ENCODE measurements around the gene TAF9.

DNA sequence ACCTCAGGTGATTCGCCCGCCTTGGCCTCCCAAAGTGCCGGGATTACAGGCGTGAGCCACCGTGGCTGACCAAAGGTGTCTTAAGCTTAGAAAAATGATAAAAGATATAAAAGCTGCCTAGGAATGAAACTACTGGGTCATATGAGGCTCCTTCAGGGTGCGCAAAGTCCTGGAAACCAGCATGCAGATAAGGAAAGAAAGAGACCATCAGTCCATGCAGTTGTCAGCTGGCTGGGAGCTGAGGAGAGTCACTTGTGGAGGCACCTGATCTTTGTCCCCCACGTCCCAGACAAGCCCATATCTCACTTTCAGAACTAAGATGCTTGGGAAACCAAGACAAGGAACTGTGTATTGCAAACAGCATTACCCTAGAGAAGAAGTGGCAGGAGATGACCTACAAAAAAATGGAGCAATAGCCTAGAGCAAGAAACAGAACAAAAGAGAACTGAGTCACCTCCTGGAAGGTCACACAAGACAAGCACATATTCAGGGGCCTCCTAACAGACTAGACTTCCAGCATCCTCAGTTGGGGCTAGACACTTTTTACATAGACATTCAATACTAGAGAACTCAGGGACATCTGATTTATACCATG is 33.9 kb downstream of the TAF9 start:
- TF ChIP-seq, protein P1, sequence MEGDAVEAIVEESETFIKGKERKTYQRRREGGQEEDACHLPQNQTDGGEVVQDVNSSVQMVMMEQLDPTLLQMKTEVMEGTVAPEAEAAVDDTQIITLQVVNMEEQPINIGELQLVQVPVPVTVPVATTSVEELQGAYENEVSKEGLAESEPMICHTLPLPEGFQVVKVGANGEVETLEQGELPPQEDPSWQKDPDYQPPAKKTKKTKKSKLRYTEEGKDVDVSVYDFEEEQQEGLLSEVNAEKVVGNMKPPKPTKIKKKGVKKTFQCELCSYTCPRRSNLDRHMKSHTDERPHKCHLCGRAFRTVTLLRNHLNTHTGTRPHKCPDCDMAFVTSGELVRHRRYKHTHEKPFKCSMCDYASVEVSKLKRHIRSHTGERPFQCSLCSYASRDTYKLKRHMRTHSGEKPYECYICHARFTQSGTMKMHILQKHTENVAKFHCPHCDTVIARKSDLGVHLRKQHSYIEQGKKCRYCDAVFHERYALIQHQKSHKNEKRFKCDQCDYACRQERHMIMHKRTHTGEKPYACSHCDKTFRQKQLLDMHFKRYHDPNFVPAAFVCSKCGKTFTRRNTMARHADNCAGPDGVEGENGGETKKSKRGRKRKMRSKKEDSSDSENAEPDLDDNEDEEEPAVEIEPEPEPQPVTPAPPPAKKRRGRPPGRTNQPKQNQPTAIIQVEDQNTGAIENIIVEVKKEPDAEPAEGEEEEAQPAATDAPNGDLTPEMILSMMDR (conservative IDR thresholded peaks at IDR 0.05), result no peak
- TF ChIP-seq ZFX (IDR thresholded peaks at IDR 0.05), result no peak
